Brain pericyte (primary cell): ENCODE data around the gene CDKL5.

ENCODE experiments used
- DNase-seq: peaks from one replicate; pipeline ENCODE4 v3.0.0-alpha.2; 2012; ENCODE audit warnings: low read depth, low spot score

Gene CDKL5

GRCh38 chrX:18692541-18692940 is 267.1 kb downstream of the CDKL5 start:
- no peak for DNase-seq

GRCh38 chrX:18696653-18697052 is 271.2 kb downstream of the CDKL5 start:
- DNase-seq, result no peak

GRCh38 chrX:18698737-18699650 is 273.6 kb downstream of the CDKL5 start:
- no peak for DNase-seq

GRCh38 chrX:18701621-18702361 is 276.4 kb downstream of the CDKL5 start:
- no peak for DNase-seq

- peak; percentile 20 for DNase-seq
These were observed 277.2 kb downstream of the CDKL5 start for GRCh38 chrX:18702362-18703195.
